WERI-Rb-1 (cell line): ENCODE measurements around the gene PILRB.

ENCODE experiments used
- DNase-seq: peaks from one replicate; pipeline ENCODE4 v3.0.0-alpha.2; 2020
- H3K27ac ChIP-seq: fragments of 250-450 bp; sonication (Bioruptor Pico); 2 replicates; pipeline ENCODE4 v1.5.1; 2020; ENCODE audit warnings: mild to moderate bottlenecking, moderate library complexity
- H3K27me3 ChIP-seq: fragments of 250-450 bp; sonication (Bioruptor Pico); 2 replicates; pipeline ENCODE4 v1.5.1; 2021; ENCODE audit warnings: mild to moderate bottlenecking, low read depth, moderate library complexity; ENCODE audit not compliant: insufficient read depth, severe bottlenecking
- H3K36me3 ChIP-seq: fragments of 250-450 bp; sonication (Bioruptor Pico); 2 replicates; pipeline ENCODE4 v1.5.1; 2020; ENCODE audit warnings: mild to moderate bottlenecking, moderate library complexity
- H3K4me3 ChIP-seq: 2 replicates; pipeline ENCODE4 v1.5.1; 2011; ENCODE audit warnings: low read depth, mild to moderate bottlenecking, control low read depth, low read length
- H3K9me3 ChIP-seq: fragments of 250-450 bp; sonication (Bioruptor Pico); 2 replicates; pipeline ENCODE4 v1.5.1; 2021; ENCODE audit warnings: mild to moderate bottlenecking, moderate library complexity; ENCODE audit not compliant: severe bottlenecking
- CTCF ChIP-seq: IDR thresholded peaks from 2 replicates; pipeline ENCODE4 v1.5.1; 2011; ENCODE audit warnings: low read depth, mild to moderate bottlenecking, control low read depth, inconsistent platforms, low read length

PILRB gene

GRCh38 chr7:100366411-100367250, 8.7 kb downstream of the PILRB start:
- Histone ChIP-seq H3K27me3 (no peaks in the 10 kb centered on the region), H3K27ac (no peak overlapping the region), H3K36me3 (peaks cover 42% of the 10 kb centered on the region), H3K4me3 (no peak overlapping the region), H3K9me3 (no peaks in the 10 kb centered on the region)
- DNase-seq = no peak
- TF ChIP-seq CTCF = no peak

- peaks cover 36% of the 10 kb centered on the region for H3K36me3 ChIP-seq
- no peak for TF ChIP-seq CTCF
- no peak overlapping the region for H3K27ac ChIP-seq
- no peaks in the 10 kb centered on the region for H3K9me3 ChIP-seq
- no peaks in the 10 kb centered on the region for H3K27me3 ChIP-seq
- no peak overlapping the region for H3K4me3 ChIP-seq
- no peak for DNase-seq
Measured at GRCh38 chr7:100367251-100367620, 9.3 kb downstream of the PILRB start.

GRCh38 chr7:100367676-100368613, 10.0 kb downstream of the PILRB start:
- no peak overlapping the region for H3K27ac ChIP-seq

GRCh38 chr7:100369105-100369504, 11.2 kb downstream of the PILRB start:
- no peak overlapping the region for H3K27ac ChIP-seq
- peaks cover 24% of the 10 kb centered on the region for H3K36me3 ChIP-seq
- no peak for TF ChIP-seq CTCF
- no peaks in the 10 kb centered on the region for H3K27me3 ChIP-seq
- no peak overlapping the region for H3K4me3 ChIP-seq
- DNase-seq = no peak
- no peaks in the 10 kb centered on the region for H3K9me3 ChIP-seq

More at GRCh38 chr7:100367676-100368613, 10.0 kb downstream of the PILRB start:
- DNase-seq = no peak
- H3K4me3 ChIP-seq = no peak overlapping the region
- no peaks in the 10 kb centered on the region for H3K9me3 ChIP-seq
- H3K36me3 ChIP-seq = peaks cover 35% of the 10 kb centered on the region
- H3K27me3 ChIP-seq = no peaks in the 10 kb centered on the region
- TF ChIP-seq CTCF = no peak

GRCh38 chr7:100370303-100370702, 12.4 kb downstream of the PILRB start:
- H3K9me3 ChIP-seq = no peaks in the 10 kb centered on the region
- no peak overlapping the region for H3K4me3 ChIP-seq
- no peak for TF ChIP-seq CTCF
- no peak overlapping the region; the same call in 1 of the 2 replicates for H3K27ac ChIP-seq
- DNase-seq = no peak
- no peaks in the 10 kb centered on the region for H3K27me3 ChIP-seq
- peaks cover 16% of the 10 kb centered on the region for H3K36me3 ChIP-seq
